Erythroblast (primary cell): ENCODE data around the gene TRIM29.
"Not testable (repeated sequence)": the region's sequence is repeated elsewhere in the genome, so short reads cannot be mapped to it uniquely, and the experiment has no call there.

ENCODE experiments used
- DNase-seq, 2 experiments: peaks; one replicate each; lab custom pipeline; 2025; lab: John Stamatoyannopoulos, UW
- GATA1 ChIP-seq: IDR thresholded peaks from 2 replicates; pipeline ENCODE4 v1.6.1; 2011; ENCODE audit warnings: low read depth, mild to moderate bottlenecking, control low read depth, low read length, moderate library complexity
- POLR2A ChIP-seq: IDR thresholded peaks from 2 replicates; pipeline ENCODE4 v1.6.1; 2011; ENCODE audit warnings: mild to moderate bottlenecking, low read length

TRIM29 gene

GRCh38 chr11:120137611-120138521, at the start of gene TRIM29:
TSS of gene TRIM29 (minus strand) at chr11:120138113. CDS start at chr11:120138031, 82 bp downstream.
- TF ChIP-seq POLR2A, result no peak
- no peak for DNase-seq

GRCh38 chr11:120186774-120187591, 49.1 kb upstream of the TRIM29 start:
- TF ChIP-seq GATA1, result no peak
- no peak for TF ChIP-seq POLR2A
- no peak for DNase-seq

- no peak for DNase-seq
- TF ChIP-seq GATA1 (no peak), POLR2A (no peak)
These were observed 48.5 kb upstream of the TRIM29 start for GRCh38 chr11:120186456-120186773.

GRCh38 chr11:120185706-120186455, 48.0 kb upstream of the TRIM29 start:
- TF ChIP-seq POLR2A, result no peak
- no peak for DNase-seq

GRCh38 chr11:120184946-120185705, 47.2 kb upstream of the TRIM29 start:
- TF ChIP-seq POLR2A, result no peak
- no peak for TF ChIP-seq GATA1
- DNase-seq, result no peak

- no peak for DNase-seq
- TF ChIP-seq POLR2A (no peak), GATA1 (no peak)
These were observed 46.5 kb upstream of the TRIM29 start for GRCh38 chr11:120184371-120184945.

GRCh38 chr11:120183701-120184141, 45.8 kb upstream of the TRIM29 start:
- TF ChIP-seq GATA1, result no peak
- no peak for TF ChIP-seq POLR2A
- DNase-seq, result no peak

- peak in 1 of 2 experiments; percentile 2 for DNase-seq
- TF ChIP-seq GATA1 (no peak), POLR2A (no peak)
These were observed 45.0 kb upstream of the TRIM29 start for GRCh38 chr11:120182790-120183491.

- TF ChIP-seq POLR2A (no peak), GATA1 (no peak)
- DNase-seq, result no peak
These were observed 44.5 kb upstream of the TRIM29 start for GRCh38 chr11:120182372-120182771.

GRCh38 chr11:120181376-120181975, 43.6 kb upstream of the TRIM29 start:
- no peak for TF ChIP-seq GATA1
- no peak for TF ChIP-seq POLR2A
- no peak for DNase-seq

- DNase-seq, result no peak
- TF ChIP-seq POLR2A, result no peak
- TF ChIP-seq GATA1, result no peak
These were observed 42.8 kb upstream of the TRIM29 start for GRCh38 chr11:120180551-120181232.

GRCh38 chr11:120180063-120180462, 42.1 kb upstream of the TRIM29 start:
- not testable (repeated sequence) for DNase-seq
